Stimulated activated CD8-positive, alpha-beta memory T cell treated with anti-CD3 and anti-CD28 coated beads, Interleukin-15, amount 100 ng/mL, for 48 hours (primary cell): ENCODE measurements around the gene LAGE3.

Experiments used
- DNase-seq, 2 donors: peaks; one replicate each; pipeline ENCODE4 v3.0.0-alpha.2; 2020; ENCODE audit warnings: low read depth in 2 of 2

The LAGE3 gene

DNA sequence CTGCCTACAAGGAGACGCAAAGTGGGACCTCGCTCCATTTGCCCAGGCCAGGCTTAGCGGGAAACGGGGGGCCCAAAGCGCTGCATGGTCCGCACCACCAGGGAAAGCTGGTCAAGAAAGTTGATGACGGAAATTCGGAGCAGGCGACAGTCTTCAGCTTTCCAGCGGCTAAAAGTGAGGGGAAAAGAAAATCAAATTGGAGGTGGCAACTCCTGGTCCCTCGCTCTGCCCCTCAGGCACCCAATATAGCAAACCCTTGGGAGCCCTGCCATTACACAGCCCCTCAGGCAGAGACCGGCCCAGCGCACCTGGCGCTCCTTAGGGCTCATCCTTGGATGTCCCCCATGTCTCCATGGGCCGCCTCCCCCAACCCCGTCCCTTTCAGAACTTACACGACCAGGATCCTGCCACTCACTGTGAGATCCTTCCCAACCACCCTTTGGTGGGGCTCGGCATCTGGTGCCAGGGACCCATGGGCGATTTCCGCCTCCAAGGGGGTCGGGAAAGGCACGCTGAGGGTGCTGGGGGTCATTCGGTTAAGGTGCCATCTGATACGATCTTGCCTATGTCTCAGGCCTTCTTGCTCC, 1.1 kb downstream of the LAGE3 start:
- DNase-seq: no peak

DNA sequence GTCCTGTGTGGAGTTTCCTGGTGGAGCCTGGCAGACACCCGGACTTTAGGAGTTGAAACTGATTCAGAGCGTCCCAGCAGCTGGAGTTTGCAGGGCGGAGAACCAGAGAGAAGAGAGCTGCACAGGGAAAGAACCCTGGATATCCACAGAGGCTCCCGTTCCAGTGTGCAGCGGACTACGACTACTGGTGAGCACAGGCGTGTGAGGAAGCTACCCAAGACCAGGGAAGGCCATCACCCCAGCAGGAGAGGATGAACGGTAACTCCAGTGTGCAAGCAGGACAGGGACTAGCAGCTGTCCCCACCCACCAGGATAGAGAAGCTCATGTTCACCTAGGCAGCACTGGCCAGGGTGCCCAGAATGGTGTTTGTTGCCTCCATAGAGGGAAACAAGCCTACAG, 2.3 kb downstream of the LAGE3 start:
- DNase-seq: no peak

DNA sequence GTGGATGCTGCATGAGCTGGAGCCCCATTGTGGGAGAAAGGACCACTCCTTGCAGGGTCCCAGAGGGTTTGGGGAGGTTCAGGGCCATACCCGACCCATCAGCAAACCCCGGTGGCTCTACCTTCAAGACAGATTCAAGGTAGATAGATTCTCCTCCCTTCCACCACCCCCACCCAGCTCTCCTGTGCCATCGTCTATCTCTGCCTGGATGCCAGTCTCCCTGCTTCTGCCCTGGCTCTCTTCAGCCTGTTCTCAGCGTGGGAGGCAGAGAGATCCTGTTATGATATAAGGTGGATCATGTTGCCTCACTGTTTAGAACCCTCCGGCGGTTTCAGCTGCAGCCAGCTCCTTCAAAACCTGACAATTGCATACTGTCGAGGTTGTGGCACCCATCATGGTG, 5.4 kb downstream of the LAGE3 start:
- DNase-seq: no peak

DNA sequence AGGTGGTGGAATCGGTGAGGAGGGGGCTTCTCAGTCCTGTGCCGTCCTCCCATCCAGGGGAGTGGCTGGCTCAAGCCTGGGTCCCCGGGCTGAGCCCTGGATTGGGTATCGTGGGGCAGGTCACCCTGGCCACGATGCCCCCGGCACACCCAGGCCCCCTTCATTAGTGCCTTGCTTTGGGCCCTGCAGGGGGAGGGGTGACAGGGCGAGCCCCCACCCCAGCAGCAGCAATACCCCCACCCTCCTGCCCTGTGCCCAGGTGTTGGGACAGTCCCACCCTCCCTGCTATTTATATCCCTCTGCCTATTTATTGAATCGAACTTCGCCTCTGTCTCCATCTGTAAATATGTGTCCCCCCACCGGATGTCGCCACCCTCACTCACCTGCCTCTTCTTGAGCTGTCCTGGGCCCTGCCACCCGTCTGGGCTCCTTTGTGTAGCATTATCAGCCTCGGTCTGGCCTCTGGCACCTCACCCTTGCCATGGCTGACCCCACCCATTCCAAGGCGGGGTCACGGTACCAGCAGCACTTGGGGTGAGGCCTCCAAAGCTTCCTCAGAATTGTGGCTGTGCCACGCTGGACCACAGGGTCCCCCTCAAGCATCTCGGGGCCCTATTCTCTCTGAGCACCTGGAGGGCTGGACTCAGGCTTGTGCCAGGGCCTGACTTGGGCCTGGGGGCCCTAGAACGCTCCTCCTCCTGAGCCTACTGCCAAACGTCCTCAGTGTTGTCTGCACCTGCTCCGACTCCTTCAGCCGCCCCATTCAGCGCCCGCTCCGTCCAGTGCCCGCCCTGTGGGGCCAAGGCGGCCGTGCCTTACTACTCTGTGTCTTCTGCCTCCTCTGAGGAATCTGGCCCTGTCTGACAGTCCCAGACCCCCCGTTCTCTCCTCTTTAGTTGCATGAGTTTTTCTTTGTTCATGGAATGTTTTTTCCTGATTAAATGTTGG, 6.1 kb downstream of the LAGE3 start:
- no peak for DNase-seq

DNA sequence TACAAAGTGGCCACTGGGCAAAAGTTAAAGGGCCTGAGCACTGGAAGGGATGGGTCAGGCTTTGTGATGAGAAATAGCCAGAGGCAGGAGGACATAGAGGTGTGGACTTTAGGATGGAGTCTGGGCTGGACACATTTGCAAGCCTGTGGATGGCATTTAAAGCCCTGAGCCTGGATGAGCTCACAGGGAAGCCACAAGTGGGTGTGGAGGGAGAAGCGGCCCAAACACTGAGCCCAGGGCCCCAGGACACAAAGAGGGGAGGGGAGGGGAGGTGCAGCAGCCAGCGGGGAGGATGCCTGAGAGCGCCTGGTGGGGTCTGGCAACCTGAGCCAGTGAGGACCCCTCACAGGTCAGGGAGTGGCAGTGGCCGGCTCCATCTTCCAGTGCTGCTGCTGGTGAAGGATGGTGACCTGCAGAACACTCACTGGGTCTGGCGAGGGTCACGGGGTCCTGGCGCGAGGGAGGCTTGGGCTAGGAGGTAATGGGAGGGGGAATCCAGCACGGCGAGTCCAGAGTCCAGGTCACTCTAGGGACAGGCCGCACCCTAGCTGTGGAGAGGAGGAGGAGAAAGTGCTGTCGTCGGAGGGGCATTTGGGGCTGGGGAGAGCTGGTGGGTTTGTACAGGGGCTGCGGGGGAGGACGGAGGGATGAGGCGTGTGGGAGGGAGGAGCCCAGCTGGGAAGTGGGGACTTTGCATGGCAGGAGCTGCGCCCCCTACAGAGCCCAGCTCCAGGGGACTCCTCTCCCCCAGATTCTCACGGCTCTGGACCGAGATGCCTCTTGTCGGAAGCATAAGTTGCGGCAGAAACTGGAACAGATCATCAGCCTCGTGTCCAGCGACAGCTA, 7.0 kb downstream of the LAGE3 start:
- no peak for DNase-seq

DNA sequence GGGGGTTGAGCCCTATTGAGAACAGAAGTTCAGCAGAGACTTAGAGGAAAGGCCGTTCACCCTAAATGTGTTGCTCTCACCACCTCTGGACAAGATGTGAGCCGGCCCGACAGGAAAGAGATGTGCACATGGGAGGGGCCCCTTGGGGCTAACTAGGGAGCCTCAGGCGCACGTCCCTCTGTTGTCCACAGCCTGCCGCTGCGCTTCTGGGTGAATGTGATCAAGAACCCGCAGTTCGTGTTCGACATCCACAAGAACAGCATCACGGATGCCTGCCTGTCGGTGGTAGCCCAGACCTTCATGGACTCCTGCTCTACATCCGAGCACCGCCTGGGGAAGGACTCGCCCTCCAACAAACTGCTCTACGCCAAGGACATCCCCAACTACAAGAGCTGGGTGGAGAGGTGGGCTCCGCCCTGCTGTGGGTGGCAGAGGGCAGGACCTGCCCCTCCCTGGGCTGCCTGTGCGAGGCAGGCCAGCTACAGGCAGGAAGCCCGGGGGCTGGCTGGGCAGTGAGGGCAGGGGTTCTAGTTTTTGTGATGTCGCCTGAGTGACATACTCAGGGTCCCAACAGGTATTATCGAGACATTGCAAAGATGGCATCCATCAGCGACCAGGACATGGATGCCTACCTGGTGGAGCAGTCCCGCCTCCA, 8.0 kb downstream of the LAGE3 start:
- no peak for DNase-seq

DNA sequence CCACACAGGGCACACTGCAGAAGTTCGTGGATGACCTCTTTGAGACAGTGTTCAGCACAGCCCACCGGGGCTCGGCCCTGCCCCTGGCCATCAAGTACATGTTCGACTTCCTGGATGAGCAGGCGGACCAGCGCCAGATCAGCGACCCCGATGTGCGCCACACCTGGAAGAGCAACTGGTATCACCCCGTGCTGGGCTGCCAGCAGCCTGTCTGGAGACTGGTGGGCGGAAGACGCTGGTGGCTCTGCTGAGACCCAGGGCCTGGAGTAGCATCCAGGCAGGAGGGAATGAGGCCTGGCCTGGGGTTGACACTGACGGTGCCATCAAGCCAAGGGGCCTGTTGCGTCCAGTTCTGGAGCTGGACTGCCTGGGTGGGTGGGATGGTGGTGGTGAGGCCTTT, 8.6 kb downstream of the LAGE3 start:
- no peak for DNase-seq

DNA sequence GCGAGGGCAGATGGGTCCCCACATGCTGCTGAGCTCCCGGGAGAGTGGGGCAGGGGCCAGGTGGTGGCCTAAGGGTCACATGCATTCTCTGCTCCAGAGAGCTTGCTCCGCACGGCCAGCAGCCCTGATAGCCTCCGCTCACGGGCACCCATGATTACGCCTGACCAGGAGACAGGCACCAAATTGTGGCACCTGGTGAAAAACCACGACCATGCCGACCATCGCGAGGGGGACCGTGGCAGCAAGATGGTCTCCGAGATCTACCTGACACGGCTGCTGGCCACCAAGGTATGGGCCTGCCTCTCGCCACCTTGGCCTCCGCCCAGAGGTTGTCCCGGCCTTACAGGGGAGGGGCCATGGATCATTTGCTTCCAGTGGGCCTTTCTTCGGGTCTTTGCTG, 9.2 kb downstream of the LAGE3 start:
- DNase-seq: no peak

DNA sequence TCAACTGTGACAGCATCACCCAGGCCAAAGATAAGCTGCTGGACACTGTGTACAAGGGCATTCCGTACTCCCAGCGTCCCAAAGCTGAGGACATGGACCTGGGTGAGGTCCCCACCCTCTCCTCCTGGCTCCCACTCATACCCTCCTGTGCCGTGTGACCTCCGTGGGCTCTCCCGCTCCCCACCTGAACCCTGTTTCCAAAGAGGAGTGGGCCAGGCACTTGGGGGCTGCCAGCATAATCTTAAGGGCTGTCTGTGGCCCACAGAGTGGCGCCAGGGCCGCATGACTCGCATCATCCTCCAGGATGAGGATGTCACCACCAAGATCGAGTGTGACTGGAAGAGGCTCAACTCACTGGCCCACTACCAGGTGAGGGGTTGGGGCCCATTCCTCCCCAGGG, 10.0 kb downstream of the LAGE3 start:
- DNase-seq: no peak

DNA sequence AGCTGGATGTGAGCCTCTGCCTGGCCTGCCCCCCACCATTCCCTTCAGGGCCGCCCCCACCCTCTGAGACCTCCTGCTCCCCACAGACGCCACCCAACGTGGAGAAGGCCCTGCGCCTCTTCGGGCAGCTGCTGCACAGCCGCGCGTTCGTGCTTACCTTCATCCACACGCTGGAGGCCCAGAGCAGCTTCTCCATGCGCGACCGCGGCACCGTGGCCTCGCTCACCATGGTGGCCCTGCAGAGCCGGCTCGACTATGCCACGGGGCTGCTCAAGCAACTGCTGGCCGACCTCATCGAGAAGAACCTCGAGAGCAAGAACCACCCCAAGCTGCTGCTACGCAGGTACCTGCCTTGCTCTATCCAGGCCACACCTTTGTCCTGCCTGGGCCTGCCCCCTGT, 10.9 kb downstream of the LAGE3 start:
- no peak for DNase-seq

DNA sequence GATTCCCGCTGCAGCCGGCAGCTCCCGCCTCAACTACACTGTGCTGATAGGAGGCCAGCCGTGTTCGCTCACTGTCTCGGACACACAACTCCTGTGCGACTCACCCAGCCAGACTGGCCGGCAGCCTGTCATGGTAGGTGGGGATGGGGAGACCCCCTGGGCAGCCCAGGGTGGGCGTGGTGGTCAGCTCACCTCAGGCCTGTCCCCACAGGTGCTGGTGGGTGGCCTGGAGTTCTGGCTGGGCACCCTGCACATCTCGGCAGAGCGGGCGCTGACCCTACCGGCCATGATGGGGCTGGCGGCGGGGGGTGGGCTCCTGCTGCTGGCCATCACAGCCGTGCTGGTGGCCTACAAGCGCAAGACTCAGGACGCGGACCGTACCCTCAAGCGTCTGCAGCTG, 11.5 kb downstream of the LAGE3 start:
- DNase-seq: no peak

DNA sequence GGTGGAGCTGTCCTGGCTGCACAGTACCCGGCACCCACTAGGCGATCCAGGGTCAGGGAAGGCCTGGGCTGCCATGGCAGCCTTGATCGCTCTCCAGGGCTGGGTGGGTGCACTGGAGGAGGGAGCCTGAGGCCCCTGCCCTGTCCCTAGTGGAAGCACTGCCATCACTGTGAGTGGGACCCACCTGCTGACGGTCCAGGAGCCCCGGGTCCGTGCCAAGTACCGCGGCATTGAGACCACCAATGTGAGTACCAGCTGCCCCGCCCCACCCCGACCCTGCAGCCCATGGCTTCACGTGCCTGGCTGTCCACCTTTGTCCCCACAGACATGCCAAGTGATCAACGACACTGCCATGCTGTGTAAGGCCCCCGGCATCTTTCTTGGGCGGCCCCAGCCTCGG, 12.2 kb downstream of the LAGE3 start:
- DNase-seq: no peak

DNA sequence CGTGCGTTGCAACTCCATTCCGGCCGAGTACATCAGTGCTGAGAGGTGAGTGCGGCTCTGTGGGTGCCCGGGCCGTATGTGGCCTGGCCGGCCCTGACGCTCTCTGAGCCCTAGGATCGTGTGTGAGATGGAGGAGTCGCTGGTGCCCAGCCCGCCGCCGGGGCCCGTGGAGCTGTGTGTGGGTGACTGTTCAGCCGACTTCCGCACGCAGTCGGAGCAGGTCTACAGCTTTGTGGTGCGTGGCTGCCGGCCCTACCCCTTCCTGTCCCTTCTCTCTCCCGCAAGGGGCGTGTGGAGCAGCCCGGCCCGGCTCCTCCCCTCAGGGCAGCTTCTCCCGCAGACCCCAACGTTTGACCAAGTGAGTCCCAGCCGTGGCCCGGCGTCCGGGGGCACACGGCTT, 13.0 kb downstream of the LAGE3 start:
- DNase-seq: no peak

DNA sequence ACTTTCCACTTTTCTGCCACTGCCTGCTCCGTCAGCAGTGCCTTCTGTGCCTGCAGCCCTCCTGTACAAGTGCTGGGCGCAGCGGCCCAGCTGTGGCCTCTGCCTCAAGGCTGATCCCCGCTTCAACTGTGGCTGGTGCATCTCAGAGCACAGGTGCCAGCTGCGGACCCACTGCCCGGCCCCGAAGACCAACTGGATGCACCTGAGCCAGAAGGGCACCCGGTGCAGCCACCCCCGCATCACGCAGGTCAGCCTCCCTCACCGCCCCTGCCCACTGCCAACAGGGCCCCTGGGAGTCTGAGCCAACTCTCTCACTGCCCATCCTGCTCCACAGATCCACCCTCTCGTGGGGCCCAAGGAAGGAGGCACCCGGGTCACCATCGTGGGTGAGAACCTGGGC, 13.5 kb downstream of the LAGE3 start:
- no peak for DNase-seq

DNA sequence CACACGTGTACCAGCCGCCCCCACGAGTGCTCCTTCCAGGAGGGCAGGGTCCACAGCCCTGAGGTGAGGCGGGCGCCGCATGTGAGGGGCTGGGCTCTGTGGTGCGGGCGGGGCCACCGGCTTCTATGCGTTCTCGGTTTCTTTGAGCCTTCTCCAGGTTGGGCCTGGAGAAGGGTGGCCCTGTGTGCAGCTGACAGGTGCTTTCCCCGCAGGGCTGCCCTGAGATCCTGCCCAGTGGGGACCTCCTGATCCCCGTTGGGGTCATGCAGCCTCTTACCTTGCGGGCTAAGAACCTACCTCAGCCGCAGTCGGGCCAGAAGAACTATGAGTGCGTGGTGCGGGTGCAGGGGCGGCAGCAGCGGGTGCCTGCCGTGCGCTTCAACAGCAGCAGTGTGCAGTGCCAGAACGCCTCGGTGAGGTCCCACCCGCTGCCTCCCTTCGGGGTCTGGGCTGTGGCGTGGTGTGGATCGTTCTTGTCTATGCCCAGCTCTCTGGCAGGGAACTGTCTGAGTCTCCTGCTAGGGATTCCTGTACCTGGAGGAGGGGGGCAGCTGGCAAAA, 14.2 kb downstream of the LAGE3 start:
- no peak for DNase-seq

DNA sequence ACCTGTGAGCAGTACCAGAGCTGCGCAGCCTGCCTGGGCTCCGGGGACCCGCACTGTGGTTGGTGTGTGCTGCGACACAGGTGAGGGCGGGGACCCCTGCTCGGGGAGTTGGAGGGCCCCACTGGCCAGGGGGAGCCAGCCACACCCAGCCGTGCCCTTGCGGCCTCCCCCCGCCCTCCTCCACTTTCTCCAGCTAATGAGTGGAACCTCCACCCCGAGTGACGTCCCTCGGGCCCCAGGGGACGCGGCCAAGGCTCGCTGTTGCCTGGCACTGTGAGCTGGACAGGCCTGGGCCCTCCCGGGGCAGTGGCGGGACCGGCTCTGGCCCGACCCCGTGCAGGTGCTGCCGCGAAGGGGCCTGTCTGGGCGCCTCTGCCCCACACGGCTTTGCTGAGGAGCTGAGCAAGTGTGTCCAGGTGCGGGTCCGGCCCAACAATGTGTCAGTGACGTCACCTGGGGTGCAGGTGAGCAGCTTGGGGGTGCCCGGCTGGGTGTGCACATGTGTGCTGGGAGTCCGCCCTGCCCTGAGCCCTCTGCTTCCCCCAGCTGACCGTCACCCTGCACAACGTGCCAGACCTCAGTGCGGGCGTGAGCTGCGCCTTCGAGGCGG, 15.4 kb downstream of the LAGE3 start:
- DNase-seq: no peak

DNA sequence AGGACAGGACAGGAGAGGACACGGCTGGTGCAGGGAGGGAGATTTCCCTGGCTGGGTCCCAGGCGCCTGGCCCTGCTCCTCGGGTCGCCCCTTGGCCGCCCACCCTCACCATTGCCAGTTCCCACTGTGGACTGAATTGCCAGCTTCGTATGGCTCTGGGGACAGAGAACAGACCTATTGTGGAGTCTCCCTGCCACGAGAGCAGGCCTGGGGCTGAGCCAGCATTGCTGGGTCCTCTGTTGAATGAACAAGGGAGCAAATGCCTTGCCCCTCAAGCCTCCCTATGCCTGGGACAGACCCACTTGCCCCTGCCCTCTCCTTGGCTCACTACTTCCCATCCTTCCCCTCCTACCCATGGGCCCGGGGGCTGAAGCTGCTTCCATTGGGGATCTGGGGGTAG, 16.7 kb downstream of the LAGE3 start:
- no peak for DNase-seq

DNA sequence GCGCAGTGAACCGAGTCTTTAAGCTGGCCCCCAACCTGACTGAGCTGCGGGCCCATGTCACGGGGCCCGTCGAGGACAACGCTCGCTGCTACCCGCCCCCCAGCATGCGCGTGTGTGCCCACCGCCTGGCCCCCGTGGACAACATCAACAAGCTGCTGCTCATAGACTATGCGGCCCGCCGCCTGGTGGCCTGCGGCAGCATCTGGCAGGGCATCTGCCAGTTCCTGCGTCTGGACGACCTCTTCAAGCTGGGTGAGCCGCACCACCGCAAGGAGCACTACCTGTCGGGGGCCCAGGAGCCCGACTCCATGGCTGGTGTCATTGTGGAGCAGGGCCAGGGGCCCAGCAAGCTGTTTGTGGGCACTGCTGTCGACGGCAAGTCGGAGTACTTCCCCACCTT, 18.8 kb downstream of the LAGE3 start:
- no peak for DNase-seq

DNA sequence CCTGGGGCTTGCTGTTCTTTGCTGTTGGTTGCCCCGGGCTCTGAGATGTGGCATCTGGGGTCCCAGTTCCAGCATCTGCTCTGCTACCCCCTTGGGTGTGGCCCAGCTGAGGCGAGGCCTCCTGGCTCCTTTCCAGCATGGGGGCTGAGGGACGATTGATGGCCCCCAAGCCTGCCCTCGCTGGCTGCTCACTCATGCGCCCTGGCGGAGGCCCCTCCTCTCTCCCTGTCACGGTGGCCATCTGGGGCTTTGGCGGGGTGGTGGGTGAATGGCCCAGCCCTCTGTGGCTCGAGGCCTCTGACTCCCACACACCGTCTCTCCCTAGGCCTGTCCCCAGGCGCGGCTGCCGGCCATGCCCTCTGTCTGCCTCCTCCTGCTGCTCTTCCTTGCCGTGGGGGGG, 19.2 kb downstream of the LAGE3 start:
- DNase-seq: no peak

DNA sequence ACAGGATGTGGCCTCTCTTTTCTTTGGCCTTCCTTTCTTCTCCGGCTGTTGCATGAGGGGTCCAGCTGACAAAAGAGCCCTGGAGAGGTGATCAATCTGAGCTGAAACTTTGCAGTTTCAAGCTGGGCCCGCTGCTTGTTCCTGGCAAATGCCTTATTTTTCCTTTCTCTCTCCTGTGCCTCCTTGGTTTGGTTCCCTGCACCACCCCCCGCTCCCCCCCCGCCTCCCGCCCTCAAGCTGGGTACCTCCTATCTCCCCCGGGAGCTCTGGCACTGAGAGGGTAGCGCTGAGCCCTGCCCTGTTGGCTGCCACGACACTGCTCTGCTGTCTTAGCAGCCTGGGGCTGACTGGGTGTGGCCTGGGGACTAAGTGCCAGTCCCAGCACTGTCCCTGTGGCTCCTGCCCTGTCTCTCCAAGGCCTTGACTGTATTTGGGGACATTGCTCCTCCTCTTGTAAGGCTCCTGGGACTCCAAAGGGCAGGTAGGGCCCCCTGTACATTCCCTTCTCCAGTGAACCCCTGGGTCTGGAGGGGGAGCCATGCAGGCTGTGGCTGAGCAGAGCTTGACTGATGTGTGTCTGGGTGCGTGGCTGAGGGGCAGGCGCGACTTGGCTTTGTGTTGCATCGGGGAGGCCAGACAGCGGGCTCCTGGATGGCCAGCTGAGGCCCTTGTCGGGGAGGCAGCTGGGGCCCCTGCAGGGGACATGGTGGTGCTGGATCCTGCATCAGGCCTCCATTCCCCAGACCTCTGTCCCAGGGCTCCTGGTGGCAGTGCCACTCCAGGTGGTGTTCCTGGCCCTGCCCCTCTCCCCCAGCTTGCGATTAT, 19.9 kb downstream of the LAGE3 start:
- no peak for DNase-seq
